Measurements from ENCODE around the gene RREB1.
"Not testable (repeated sequence)": the region's sequence is repeated elsewhere in the genome, so short reads cannot be mapped to it uniquely, and the experiment has no call there.

RREB1 gene

DNA sequence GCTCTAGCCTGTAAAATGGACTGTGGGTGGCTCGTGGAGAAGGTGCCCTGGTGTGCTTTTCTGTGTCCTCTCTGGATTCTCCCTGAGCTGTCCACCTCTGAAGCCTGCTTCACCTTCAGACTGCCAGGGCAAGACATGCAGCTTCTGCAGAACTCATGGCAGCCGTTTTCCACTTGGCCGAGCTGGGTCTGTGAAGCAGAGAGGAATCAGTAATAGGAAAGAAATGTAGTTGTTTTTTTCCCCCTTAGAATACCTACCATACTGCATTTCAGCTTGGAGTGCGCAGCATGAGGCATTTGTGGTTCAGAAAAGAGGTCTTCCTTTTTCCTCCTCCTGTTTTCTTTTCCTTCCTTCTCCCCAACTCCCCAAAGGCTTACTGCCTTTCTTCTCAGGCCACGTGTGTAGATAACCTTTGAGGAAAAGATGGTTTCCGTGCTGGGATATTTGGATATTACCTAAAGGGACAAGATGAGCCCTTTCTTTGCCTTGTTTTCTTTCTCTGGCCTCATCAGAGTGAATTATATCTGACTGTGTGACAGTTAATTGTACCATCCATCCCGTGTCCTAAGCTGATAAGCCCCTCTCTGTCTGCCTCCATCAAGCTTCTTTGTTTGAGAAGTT lies 39.4 kb downstream of the RREB1 start:
- no peak for DNase-seq

DNA sequence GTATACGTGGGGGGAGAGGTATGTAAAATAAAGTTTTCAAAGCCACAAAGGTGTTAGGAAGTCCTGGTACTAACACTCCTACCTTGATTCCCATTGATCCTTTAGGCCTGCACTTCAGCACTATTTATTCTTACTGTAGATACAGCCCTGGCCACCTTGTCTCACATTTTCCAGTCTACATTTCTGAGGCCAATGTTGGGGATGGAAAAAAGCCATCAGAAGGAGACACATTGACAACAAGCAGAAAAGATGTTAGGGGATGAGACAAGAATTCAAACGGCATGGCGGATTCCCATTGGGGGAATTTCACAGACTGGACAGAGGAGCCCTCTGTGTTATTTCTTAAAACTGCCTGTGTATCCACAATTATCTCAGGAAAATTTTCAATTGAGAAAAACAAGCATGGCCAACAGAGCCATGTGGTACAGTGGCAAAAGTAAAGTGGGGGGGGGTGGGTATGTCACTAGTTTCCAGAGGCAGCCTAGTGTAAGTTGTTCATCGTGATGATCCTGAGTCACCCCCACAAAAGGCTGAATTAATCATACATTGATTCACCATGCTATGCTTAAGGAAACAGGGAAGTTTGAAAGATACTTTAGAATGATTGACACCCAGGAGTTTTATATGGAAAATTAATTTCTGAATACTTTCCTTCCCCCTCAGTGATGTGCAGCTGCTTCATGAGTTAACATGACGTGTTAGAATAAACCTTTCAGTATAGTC lies 40.5 kb downstream of the RREB1 start:
- DNase-seq, result no peak

DNA sequence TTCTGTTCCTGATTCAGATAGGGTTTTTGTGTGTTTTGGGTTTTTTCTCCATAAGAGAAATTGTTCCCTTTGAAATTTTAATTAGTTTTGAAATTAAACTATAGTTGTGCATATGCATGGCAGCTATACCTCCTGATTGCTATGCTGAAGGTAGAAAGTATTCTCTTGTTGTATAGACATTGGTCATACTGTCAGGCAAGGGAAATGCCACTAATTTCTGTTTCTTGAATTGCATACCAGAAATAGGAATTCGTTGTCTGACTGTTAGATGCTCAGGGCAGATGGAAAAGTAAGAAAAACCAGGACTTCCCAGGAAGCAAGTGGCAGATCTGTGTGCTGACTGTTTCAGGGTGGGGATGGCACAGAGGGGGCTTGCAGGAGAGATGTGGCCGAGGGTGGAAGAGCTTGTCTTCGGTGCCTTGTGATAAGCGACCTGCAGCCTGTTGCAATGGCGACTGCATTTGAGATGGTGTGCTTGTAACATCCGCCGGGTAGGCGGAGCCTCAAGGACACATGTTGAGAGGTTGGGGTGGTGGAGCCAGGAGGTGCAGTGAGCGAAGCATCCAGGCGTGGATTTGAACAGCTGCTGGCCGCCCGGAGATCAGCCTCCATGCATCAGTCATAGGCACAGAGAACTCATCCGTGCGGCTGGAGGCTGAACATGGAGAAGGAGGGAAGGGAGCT lies 42.8 kb downstream of the RREB1 start:
- no peak for DNase-seq

DNA sequence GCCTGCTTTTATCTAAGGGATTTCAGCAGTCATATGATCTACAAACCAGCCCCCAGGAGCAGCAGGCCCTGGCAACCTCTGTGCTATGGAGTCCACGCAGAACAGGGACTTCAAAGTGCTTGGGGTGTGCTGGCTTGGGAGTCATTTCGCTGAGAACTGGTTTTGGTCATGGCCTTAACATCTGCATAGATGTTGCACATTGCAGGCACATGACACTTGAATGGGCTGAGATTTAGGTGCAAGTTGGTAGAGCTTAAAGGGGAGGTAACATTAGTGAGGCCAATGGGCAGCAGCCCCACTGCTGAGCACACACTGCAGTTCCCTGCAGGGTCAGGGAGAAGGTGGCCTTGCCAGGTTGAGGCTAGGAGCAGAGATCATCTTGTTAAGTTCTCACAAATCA lies 43.6 kb downstream of the RREB1 start:
- DNase-seq, result no peak

DNA sequence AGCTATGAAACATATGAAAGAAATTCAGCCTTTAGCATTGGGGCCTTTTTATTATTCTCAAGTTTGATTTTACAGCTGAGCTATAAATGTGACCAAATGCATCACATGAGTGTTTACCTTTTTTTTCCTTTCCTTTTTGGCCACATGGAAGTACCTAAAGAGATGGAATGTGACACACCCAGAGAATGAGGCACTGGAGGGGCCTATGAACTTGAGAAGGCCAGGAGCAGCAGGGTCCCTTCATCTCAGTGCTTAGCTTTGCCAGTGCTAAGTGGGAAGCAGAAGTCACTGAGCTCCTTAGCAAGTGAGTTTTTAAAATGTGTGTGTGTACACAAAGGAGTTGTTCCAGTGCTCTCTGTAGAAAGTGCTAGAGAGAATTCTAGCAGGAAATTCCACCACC lies 44.7 kb downstream of the RREB1 start:
- no peak for DNase-seq

DNA sequence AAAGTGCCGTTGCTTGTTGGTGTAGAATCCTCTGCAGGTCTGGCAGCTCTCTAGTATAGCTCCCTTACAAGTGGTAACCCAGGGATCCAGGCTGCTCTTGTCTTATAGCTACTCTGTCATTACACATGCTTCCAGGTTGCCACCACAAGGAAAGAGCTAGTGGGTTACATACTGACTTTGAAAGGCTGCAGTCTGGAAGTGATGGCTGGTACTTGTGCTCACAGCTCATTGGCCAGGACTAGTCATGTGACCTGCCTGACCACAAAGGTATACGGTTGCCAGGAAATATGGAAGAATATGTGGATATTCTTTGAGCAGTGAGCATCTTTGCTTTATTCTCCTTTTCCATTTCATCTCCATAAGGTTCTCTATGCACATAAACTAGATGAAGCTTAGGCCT lies 46.0 kb downstream of the RREB1 start:
- DNase-seq, result no peak

DNA sequence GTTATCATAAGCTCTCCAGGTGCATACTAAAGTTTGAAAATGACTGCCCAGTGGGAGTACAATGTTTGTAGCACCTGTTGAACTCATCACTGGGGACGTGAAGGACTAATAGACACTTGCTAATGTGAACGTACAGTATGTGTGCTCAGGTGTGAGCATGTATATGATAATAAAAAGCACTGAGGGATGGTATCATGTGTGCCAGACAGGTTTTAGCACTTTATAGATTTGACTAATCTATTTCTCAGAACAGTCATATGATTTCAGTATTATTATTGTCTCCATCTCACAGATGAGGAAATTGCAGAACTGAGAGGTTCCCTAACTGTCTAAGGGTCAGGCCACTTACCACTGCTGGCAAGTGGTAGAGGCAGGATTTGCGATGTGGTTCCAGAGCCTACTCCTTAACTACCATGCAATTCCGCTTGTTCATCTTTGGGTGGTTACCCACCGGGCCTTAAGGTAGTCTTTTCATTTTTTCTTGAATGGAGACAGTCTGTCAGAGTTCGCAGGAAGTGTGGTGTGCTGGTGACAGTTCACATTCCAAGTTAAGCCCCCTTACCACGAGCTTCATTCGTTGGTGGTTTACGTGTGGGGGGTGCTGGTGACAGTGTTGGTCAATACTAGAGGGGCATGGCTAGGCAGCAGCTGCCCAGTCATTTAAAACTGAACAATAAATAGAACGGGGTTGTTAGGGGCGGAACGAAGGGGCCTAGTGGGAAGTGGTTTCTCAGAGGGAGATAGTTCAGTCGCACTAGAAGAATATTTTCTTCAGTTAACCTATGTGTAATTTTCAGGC lies 46.8 kb downstream of the RREB1 start:
- DNase-seq, result no peak

DNA sequence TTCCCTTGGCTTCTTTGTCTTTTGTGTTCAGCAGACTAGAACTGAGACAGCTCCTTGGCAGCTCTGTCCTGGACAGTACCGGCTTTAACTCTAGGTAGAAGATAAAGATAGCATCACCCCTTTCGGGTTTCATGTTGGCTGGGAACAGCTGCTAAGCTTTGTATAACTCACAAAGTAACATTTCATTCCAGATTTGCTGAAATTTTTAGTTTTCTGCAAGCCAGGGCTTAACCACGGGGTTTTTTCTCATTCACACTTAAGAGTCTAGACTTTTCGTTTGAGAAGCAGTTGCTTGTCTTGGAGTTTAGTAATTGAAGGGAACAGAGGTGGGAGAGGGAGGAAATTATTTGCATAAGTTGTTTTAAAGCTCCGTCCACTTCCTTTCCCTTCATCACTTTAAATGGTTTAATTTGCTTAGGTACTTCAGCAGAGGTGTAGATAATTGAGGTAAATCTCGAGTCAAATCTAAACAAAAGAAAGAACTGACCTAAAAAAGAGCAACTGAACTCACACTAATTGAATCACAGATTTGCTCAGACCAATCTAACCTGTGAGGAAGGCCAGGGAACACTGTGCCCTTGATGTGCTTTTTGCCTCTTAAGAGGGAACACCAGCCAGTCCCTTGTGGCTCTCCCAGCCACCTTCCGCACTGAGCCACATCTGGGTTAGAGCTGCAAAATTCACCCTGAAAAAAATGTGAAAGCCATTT lies 48.3 kb downstream of the RREB1 start:
- DNase-seq, result no peak

DNA sequence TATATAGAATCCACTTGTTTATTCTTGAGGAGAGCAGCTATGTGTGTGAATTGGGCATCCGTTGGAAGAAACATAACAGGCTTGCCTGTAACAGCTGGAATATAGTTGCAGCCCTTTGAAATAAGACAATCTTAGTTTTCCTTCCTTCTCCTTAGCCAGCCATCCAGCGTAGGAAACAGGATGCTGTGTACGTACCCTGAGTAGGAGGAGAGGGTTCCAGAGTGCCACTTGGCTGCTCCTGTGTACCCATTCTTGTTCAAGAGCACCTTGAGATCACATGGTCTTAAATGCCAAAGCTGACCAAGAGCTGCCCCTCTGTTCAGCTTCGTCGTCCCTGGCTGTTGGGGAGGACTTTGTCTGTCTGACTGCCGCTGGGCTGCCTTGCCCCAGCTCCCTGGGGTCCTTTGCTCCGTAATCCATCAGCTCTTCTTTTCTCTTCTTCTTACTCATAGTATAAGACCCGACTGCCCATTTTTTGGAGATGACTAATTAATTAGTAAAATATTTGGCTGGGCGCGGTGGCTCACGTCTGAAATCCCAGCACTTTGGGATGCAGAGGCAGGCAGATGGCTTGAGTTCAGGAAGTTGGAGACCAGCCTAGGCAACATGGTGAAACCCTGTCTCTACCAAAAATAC lies 49.0 kb downstream of the RREB1 start:
- DNase-seq, result no peak

DNA sequence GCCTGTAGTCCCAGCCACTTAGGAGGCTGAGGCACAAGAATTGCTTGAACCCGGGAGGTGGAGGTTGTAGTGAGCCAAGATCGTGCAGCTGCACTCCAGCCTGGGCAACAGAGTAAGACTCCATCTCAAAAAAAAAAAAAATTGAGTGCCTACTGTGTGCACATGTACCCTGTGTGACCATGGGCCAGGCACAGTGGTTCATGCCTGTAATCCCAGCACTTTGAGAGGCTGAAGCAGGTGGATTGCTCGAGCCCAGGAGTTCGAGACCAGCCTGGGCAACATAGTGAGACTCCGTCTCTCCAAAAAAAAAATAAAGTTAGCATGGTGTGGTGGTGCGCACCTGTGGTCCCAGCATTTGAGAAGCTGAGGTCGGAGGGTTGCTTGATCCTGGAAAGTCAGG lies 49.5 kb downstream of the RREB1 start:
- not testable (repeated sequence) for DNase-seq

DNA sequence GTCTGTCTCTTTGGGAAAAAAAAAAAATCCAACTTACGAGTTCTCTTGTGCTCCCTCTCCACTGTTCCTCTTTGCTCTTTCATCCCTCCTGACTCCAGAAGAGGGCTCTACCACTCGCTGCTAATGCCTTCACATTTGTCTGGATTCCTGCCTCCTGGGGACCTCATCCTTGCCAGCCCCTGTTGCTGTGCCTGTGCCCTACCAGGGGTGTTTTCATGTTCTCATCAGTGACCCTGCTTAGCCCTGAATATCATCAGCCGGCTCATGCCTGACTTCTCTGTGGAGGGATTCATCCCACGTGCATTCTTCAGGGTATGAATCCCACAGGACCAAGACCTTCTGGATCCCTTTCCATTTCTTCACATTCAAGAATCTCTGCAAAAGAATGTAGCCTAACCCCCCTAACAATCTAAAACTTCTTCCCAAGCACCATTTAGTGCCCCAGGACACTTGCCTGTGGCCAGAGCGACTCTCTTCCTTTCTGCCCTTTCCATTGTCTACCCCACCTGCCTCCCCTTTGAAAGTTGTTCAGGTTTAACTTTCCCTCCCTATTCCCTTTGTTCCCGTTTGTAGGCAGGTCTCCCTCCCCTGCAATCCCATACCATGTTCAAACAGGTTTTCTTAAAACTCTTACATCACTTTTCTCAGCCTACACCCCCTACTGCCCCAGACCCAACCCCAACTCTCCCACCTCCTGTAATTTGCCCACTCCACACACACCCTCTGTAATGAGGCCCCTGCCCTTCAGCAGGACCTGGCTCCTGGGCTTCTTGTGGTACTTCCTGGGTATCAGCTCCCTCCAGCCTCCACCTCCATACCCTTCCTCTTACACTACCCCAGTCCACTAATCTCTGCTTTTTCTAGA lies 50.2 kb downstream of the RREB1 start:
- no peak for DNase-seq

DNA sequence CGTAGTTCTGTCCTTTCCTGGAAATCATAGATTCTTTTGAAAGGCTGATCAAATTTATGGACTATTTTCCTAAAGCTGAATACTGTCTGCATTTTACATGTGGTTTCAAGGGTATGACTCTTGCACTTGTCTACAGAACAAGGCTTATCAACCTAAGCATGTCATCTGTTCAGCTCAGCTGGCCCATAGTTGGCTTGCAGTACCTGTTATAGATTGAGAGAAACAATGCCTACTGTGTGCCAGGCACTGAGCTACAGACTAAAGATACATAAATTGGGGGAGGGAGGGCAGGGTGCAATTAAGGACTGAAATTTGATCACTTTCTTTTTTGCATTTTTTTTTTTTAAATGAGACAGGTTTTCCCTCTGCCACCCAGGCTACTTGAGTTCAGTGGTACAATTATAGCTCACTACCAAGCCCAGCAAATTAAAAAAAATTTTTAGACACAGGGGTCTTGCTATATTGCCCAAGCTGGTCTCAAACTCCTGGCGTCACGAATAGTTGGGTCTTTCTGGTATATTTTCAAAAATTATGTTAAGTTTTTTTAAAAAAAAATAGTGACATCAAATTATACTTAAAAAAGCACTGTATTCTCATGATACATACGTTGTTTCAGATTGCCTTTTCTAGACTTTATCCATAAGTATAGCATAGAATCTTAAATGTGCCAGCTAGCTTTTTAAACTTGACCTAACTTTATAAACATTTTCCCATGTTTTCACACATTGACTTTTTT lies 52.2 kb downstream of the RREB1 start:
- DNase-seq, result no peak

DNA sequence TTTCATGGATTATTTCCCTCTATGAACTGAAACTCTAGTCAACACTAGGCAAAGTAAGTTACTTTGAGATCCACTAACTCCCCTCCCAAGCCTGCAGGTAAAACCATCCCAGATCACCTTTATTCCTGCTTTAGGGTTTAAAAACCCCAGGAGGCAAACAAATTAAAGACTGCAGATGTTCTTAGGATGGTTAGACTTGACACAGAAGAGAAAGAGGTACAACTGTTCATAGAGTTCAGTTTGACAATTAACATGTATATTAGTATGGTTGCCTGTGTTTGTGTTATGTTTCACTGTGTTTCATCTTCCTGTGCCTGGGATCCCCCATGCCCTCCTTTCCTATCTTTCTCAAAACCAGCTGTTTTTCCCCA lies 53.5 kb downstream of the RREB1 start:
- no peak for DNase-seq

DNA sequence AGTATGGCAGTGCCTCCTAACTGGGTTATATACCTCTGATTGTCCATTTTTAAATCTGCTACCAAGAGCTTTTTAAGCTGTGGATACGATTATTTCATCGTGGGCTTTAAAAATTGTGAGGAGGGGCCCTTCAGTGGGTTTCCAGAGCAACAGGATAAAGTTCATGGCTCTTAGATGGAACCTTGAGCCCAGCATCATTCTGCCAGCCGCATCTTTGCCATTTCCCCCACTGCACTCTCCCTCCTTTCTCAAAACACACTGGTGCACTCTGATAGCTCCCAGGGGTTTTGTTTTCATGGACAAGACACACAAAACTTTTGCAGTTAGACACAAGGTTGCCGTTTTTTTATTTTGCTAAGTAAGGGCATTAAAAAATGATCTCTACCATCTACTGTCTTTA lies 54.1 kb downstream of the RREB1 start:
- DNase-seq, result no peak

DNA sequence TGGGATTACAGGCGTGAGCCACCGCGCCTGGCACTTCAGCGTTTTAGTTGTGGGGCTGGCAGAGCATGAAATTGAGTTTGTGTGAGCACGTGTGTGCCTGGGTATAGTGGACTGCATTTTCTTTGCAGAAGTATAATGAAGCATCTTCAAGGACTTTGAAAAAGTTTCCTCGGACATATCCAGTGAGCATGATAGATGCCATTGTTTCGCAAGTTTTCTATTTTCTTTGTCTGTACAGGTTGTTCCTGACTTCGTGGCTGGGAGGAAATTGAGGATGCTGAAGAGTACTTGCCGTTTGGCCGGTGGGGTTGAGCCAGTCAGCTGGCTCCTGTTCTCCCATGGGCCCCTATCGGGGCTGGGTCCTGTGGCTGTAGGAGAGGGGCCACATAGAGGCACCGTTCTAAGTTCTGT lies 55.9 kb downstream of the RREB1 start:
- no peak for DNase-seq

DNA sequence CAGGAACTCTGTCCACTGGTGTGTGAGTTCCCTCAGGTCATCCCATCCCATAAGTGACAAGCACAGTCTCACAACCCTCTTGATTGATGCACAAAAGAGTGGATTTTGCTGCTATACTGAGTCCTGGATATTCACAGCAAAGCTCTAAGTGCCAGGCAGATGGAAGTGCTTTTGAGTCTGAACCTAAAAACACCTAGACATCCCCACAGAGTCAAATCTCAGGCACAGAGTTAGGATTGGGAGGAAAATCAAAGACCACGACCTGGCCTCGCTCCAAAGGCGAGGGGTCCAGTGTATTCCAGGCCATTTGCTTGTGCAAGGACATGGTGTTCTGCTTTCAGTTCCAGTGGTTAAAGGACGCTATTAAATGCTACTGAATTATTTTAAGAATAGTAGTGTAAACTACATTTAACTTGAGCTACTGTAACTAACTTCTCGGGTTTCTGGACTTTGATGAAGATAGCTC lies 56.8 kb downstream of the RREB1 start:
- DNase-seq, result no peak

DNA sequence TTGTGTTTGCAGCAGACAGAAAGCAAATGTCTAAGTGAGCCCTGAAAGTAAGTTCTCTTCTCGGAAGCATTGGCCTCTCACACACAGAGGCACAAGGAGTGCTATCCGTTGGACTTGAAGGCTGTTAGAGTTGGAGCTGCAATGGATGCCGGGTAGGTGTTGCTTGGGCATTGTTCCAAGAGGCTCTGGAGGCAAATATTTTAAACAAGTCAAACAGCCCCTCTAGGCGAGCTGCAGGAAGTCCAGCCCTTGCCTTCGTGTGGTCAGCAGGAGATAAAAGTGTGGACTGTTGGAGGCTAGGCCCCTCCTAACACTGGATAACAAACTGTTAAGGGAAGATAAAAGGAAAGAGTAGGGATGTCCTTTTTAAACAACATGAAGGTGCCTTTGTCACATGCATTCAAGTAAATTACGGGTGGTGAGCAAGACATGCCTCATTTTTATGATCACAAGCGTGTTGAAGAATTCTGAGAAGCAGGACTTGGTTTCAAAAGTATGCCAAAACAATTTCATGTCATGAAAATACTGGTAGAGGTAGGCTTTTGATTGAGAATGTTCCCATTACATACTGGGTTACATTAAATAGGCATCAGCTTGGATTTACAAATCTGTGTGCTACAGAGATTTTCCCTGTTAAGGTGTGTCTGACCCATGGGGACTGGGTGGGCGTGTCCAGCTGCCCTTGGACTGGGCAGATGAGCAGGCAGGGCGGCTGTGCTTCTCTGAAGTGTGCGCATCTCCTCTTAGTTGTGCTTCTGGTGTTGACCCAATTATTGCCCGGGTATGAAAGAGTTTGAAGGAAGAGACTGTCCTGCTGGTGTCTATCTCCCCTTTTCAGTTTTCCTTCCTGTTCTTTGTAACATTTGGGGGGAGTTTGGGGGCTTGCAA lies 57.5 kb downstream of the RREB1 start:
- no peak for DNase-seq

DNA sequence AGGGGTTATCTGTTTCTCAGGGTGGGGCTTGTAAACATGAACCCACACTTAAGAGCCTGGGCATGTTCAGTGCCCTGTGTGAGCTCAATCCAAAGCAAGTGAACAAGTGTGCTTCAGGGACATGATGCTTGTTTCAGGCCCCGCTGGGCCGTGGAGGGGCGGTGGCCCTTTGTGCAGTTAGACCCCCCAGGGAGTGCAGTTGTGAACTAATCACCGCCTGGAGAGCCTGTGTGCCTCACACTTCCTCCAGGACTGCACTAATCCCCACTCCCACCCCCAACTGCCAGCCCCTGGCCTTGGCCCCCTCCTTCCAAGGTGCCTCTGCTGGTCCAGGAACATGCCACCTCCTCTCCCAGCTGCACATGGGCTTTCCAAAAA lies 58.1 kb downstream of the RREB1 start:
- no peak for DNase-seq

Measured in cortex of kidney (tissue), 1 donor.